K562 (cell line): ENCODE results near the gene ATP2A1. TPM values are rescaled to one million over a fixed set of nuclear protein-coding genes. Genes with fewer than 3 reads are reported as not detected.

ENCODE experiments used
- ATF7 ChIP-seq: fragments of 450-650 bp; IDR thresholded peaks from 2 replicates; pipeline ENCODE4 v1.7.1; 2014; ENCODE audit warnings: mild to moderate bottlenecking, moderate library complexity
- BMI1 ChIP-seq: fragments of 150-350 bp; IDR thresholded peaks from 2 replicates; pipeline ENCODE4 v1.6.1; 2014; ENCODE audit warnings: low read length
- CEBPG ChIP-seq, 3 experiments: fragments of 200-800 bp in 1 of 3; sonication (Bioruptor generic) in 1 of 3; sonication (generic) in 1 of 3; formaldehyde crosslinking in 1 of 3; IDR thresholded peaks in 2 of 3; conservative IDR thresholded peaks in 1 of 3; 2 replicates each; pipeline versions ENCODE4 v1.6.1 to v1.8.0; 2016 to 2022; ENCODE audit warnings: missing compliant biosample characterization in 2 of 3, missing genetic modification characterization in 2 of 3, mild to moderate bottlenecking in 1 of 3, missing genetic modification reagents in 1 of 3
- COPS2 ChIP-seq: fragments of 450-650 bp; conservative IDR thresholded peaks from 2 replicates; pipeline ENCODE4 v1.6.1; 2016; ENCODE audit warnings: mild to moderate bottlenecking, moderate library complexity
- CREB1 ChIP-seq, 2 experiments: sonication (generic) in 1 of 2; formaldehyde crosslinking in 1 of 2; IDR thresholded peaks; 2 replicates each; pipeline versions ENCODE4 v1.6.1 to v1.8.0; 2012 to 2022; ENCODE audit warnings: inconsistent platforms in 1 of 2, mild to moderate bottlenecking in 1 of 2, missing genetic modification reagents in 1 of 2, moderate library complexity in 1 of 2
- CREM ChIP-seq: IDR thresholded peaks from 2 replicates; pipeline ENCODE4 v1.6.1; 2014; ENCODE audit warnings: antibody characterized with exemption, low read depth
- GTF2A2 ChIP-seq: IDR thresholded peaks from 2 replicates; pipeline ENCODE4 v1.6.1; 2016; ENCODE audit warnings: mild to moderate bottlenecking, missing genetic modification characterization, missing compliant biosample characterization
- HOXB6 ChIP-seq: fragments of 250-450 bp; sonication (Bioruptor Pico); IDR thresholded peaks from 2 replicates; pipeline ENCODE4 v1.5.1; 2022; ENCODE audit warnings: mild to moderate bottlenecking, borderline replicate concordance
- JUN ChIP-seq, 2 experiments: sonication (generic) in 1 of 2; formaldehyde crosslinking in 1 of 2; IDR thresholded peaks; 2 replicates each; pipeline versions ENCODE4 v1.6.1 to v1.8.0; 2012 to 2022; ENCODE audit warnings: borderline replicate concordance in 2 of 2, mild to moderate bottlenecking in 2 of 2, improper control_type of control experiment in 1 of 2, low read depth in 1 of 2, low read length in 1 of 2, missing genetic modification reagents in 1 of 2
- PHF8 ChIP-seq: fragments of 200-600 bp; sonication (generic); IDR thresholded peaks from 2 replicates; pipeline ENCODE4 v1.6.1; 2012; ENCODE audit warnings: mixed run types, mild to moderate bottlenecking, inconsistent platforms, low read length, moderate library complexity, borderline replicate concordance
- POLR2B ChIP-seq: fragments of 450-650 bp; IDR thresholded peaks from 2 replicates; pipeline ENCODE4 v1.6.1; 2018; ENCODE audit warnings: low read depth; ENCODE audit not compliant: partially characterized antibody
- RERE ChIP-seq: sonication (generic); formaldehyde crosslinking; IDR thresholded peaks from 2 replicates; pipeline ENCODE4 v1.8.0; 2023; ENCODE audit warnings: missing genetic modification reagents, mild to moderate bottlenecking, borderline replicate concordance
- YY1 ChIP-seq, 3 experiments: IDR thresholded peaks; 2 replicates each; pipeline ENCODE4 v1.6.1; 2011; ENCODE audit warnings: low read length in 2 of 3, mild to moderate bottlenecking in 2 of 3, moderate library complexity in 2 of 3, borderline replicate concordance in 1 of 3, control low read depth in 1 of 3, low read depth in 1 of 3; ENCODE audit not compliant: insufficient read depth in 3 of 3, insufficient replicate concordance in 2 of 3, control insufficient read depth in 1 of 3, insufficient read length in 1 of 3; ENCODE audit errors: extremely low read depth in 1 of 3
- ZFX ChIP-seq: sonication (generic); formaldehyde crosslinking; IDR thresholded peaks from 2 replicates; pipeline ENCODE4 v1.8.0; 2022; ENCODE audit warnings: mild to moderate bottlenecking, missing genetic modification reagents, moderate library complexity
- ZNF232 ChIP-seq: sonication (generic); formaldehyde crosslinking; IDR thresholded peaks from 2 replicates; pipeline ENCODE4 v1.8.0; 2022; ENCODE audit warnings: mild to moderate bottlenecking, missing genetic modification reagents
- polyA plus RNA-seq, 8 experiments: library from polyadenylated mRNA; depleted of rRNA in 4 of 8; stranded (reverse) in 5 of 8; unstranded in 3 of 8; fragments of >200 nt; fragmentation: Nextera tagmentation in 2 of 8; fragmentation: Illumina TruSeq in 1 of 8; extraction: Ambion mirVana in 2 of 8; extraction: Trizol in 1 of 8; gene quantifications; 2 replicates each; pipeline versions ENCODE4 v1.2.1 to v1.2.3, GENCODE V29; 2011 to 2014; ENCODE audit warnings: inconsistent platforms in 1 of 8, missing spikeins in 1 of 8
- total RNA-seq, 7 experiments: library from RNA; depleted of rRNA in 6 of 7; stranded (reverse); fragments of >200 nt in 6 of 7; fragmentation: Illumina TruSeq in 2 of 7; extraction: Trizol in 2 of 7; gene quantifications; 2 replicates each; pipeline versions ENCODE4 v1.2.1 to v1.2.3, GENCODE V29; 2011 to 2021; ENCODE audit warnings: low replicate concordance in 1 of 7
- TF ChIP-seq, protein P1 (sequence below): sonication (generic); formaldehyde crosslinking; IDR thresholded peaks from 2 replicates; pipeline ENCODE4 v1.8.0; 2022; ENCODE audit warnings: mild to moderate bottlenecking, missing genetic modification reagents
- TF ChIP-seq, protein P2 (sequence below): sonication (generic); formaldehyde crosslinking; IDR thresholded peaks from 2 replicates; pipeline ENCODE4 v1.8.0; 2022; ENCODE audit warnings: mild to moderate bottlenecking, missing genetic modification reagents

The ATP2A1 gene
- total and polyA plus RNA-seq, 9 of the 15 experiments (the other 6 are each of a cell fraction or from before 2014, with no cell fraction given): 0.25 to 2.6 (median 0.65) TPM

GRCh38 chr16:28879841-28880588 lies 1.7 kb downstream of the ATP2A1 start (continued):
- 0 out of 2 replicates have a peak, but pooled peaks have one; percentile 15 for TF ChIP-seq RERE (CRISPR knock-in tag)
- peak; percentile 63; the same call in 1 of the 2 replicates for TF ChIP-seq CEBPG (CRISPR knock-in tag; IDR thresholded peaks at IDR 0.05)
- TF ChIP-seq CEBPG (tag; conservative IDR thresholded peaks at IDR 0.05 in 1 of 2, IDR thresholded peaks at IDR 0.05 in 1 of 2): no peak
- TF ChIP-seq ZNF232 (CRISPR knock-in tag): peak; percentile 70; the same call in 1 of the 2 replicates
- TF ChIP-seq, protein P1, sequence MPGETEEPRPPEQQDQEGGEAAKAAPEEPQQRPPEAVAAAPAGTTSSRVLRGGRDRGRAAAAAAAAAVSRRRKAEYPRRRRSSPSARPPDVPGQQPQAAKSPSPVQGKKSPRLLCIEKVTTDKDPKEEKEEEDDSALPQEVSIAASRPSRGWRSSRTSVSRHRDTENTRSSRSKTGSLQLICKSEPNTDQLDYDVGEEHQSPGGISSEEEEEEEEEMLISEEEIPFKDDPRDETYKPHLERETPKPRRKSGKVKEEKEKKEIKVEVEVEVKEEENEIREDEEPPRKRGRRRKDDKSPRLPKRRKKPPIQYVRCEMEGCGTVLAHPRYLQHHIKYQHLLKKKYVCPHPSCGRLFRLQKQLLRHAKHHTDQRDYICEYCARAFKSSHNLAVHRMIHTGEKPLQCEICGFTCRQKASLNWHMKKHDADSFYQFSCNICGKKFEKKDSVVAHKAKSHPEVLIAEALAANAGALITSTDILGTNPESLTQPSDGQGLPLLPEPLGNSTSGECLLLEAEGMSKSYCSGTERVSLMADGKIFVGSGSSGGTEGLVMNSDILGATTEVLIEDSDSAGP (CRISPR knock-in tag): peak; percentile 20; the same call in 1 of the 2 replicates
- TF ChIP-seq, protein P2, sequence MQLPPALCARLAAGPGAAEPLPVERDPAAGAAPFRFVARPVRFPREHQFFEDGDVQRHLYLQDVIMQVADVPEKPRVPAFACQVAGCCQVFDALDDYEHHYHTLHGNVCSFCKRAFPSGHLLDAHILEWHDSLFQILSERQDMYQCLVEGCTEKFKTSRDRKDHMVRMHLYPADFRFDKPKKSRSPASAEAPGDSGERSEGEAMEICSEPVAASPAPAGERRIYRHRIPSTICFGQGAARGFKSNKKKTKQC (CRISPR knock-in tag): peak; percentile 92
- TF ChIP-seq YY1 (IDR thresholded peaks at IDR 0.05; ENCODE audit: borderline replicate concordance in 1 of 3, control insufficient read depth in 1 of 3, extremely low read depth in 1 of 3, insufficient read depth in 3 of 3, insufficient read length in 1 of 3, insufficient replicate concordance in 2 of 3, low read depth in 1 of 3, low read length in 2 of 3): peak in 2 of 3 experiments; percentile 2 to 10
- TF ChIP-seq POLR2B: no peak
- TF ChIP-seq CREM: 0 out of 2 replicates have a peak, but pooled peaks have one; percentile 27
- peak; percentile 62; the same call in 1 of the 2 replicates for TF ChIP-seq PHF8
- peak; percentile 55; the same call in 1 of the 2 replicates for TF ChIP-seq ZFX
- TF ChIP-seq JUN (IDR thresholded peaks at IDR 0.05; ENCODE audit: borderline replicate concordance, low read depth, low read length): peak; percentile 22; the same call in 1 of the 2 replicates
- TF ChIP-seq JUN (CRISPR knock-in tag; IDR thresholded peaks at IDR 0.05; ENCODE audit: borderline replicate concordance): peak; percentile 96
- no peak for TF ChIP-seq COPS2
- TF ChIP-seq HOXB6: no peak
- no peak for TF ChIP-seq GTF2A2
- 0 out of 2 replicates have a peak, but pooled peaks have one; percentile 10 for TF ChIP-seq ATF7
- TF ChIP-seq CREB1 (IDR thresholded peaks at IDR 0.05): peak; percentile 51; the same call in 1 of the 2 replicates
- TF ChIP-seq CREB1 (CRISPR knock-in tag; IDR thresholded peaks at IDR 0.05): peak; percentile 52; the same call in 1 of the 2 replicates
- no peak for TF ChIP-seq BMI1
